ENCODE data around the gene STOML1. TPM values are rescaled to one million over a fixed set of nuclear protein-coding genes. Genes with fewer than 3 reads are reported as not detected.

The STOML1 gene
- total RNA-seq, 1 experiment from 2014 or later = 6.9 TPM

- Histone ChIP-seq H3K4me1 (ENCODE audit: control insufficient read depth, insufficient read depth, low read length) (peaks cover 9% of the 10 kb centered on the region), H3K27me3 (ENCODE audit: control insufficient read depth, insufficient read depth, low read length) (no peaks in the 10 kb centered on the region), H3K9me3 (ENCODE audit: control insufficient read depth, insufficient read depth, low read depth, low read length) (no peaks in the 10 kb centered on the region), H3K4me3 (ENCODE audit: low read depth in 2 of 2, low read length in 2 of 2) (no peak overlapping the region), H3K36me3 (ENCODE audit: control insufficient read depth, insufficient read depth, low read length) (no peaks in the 10 kb centered on the region), H3K27ac (ENCODE audit: low read length) (no peak overlapping the region)
- TF ChIP-seq CTCF (IDR thresholded peaks at IDR 0.05) (no peak), TCF7L2 (IDR thresholded peaks at IDR 0.05; ENCODE audit: low read depth, low read length) (no peak), SIN3A (IDR thresholded peaks at IDR 0.05; ENCODE audit: borderline replicate concordance, insufficient read depth, low read depth, low read length) (no peak), REST (IDR thresholded peaks at IDR 0.05; ENCODE audit: insufficient read depth in 1 of 2, low read depth in 2 of 2, low read length in 1 of 2) (no peak), POLR2AphosphoS5 (IDR thresholded peaks at IDR 0.05; ENCODE audit: low read depth, low read length) (no peak)
- in situ Hi-C loops (cut with HindIII; ENCODE audit: low pct_unique_long_range_greater_than_20kb, low sequenced_read_pairs) = no loop called here
- ChIA-PET POLR2A (no interaction called here), CTCF (interaction anchor here (0.5 kb wide), 1 partner anchor 246 kb away, joined by 5 read pairs; no protein-coding TSS in a partner anchor)
- intact Hi-C loops (cut with micrococcal nuclease; ENCODE audit: unreplicated experiment) = no loop called here
- no peak for ATAC-seq
- no TSS peak for BruUV-seq (replicated peaks)
- DNase-seq (ENCODE audit: low read depth, low spot score) = no peak
Observed at GRCh38 chr15:73930371-73930770, 61.7 kb downstream of the STOML1 start.

GRCh38 chr15:73928971-73929627, 63.0 kb downstream of the STOML1 start:
- no TSS peak for BruUV-seq (replicated peaks)
- no peak for DNase-seq (ENCODE audit: low read depth, low spot score)
- no peaks in the 10 kb centered on the region for H3K36me3 ChIP-seq (ENCODE audit: control insufficient read depth, insufficient read depth, low read length)
- no peaks in the 10 kb centered on the region for H3K27me3 ChIP-seq (ENCODE audit: control insufficient read depth, insufficient read depth, low read length)
- H3K27ac ChIP-seq (ENCODE audit: low read length) = no peak overlapping the region
- H3K4me1 ChIP-seq (ENCODE audit: control insufficient read depth, insufficient read depth, low read length) = peaks cover 17% of the 10 kb centered on the region
- TF ChIP-seq SIN3A (IDR thresholded peaks at IDR 0.05; ENCODE audit: borderline replicate concordance, insufficient read depth, low read depth, low read length) (no peak), POLR2AphosphoS5 (IDR thresholded peaks at IDR 0.05; ENCODE audit: low read depth, low read length) (no peak), REST (IDR thresholded peaks at IDR 0.05; ENCODE audit: insufficient read depth in 1 of 2, low read depth in 2 of 2, low read length in 1 of 2) (no peak), CTCF (IDR thresholded peaks at IDR 0.05) (no peak), TCF7L2 (IDR thresholded peaks at IDR 0.05; ENCODE audit: low read depth, low read length) (no peak)
- ATAC-seq = no peak
- in situ Hi-C loops (cut with HindIII; ENCODE audit: low pct_unique_long_range_greater_than_20kb, low sequenced_read_pairs) = no loop called here
- intact Hi-C loops (cut with micrococcal nuclease; ENCODE audit: unreplicated experiment) = no loop called here
- H3K4me3 ChIP-seq (ENCODE audit: low read depth in 2 of 2, low read length in 2 of 2) = no peak overlapping the region
- ChIA-PET POLR2A (no interaction called here), CTCF (interaction anchor here (0.6 kb wide), 1 partner anchor 307 kb away, joined by 12 read pairs; the partner anchor contains the start of gene CCDC33)
- H3K9me3 ChIP-seq (ENCODE audit: control insufficient read depth, insufficient read depth, low read depth, low read length) = no peaks in the 10 kb centered on the region

Data from Panc1 (cell line).